ENCODE results near the gene TMPRSS3.

The TMPRSS3 gene

DNA sequence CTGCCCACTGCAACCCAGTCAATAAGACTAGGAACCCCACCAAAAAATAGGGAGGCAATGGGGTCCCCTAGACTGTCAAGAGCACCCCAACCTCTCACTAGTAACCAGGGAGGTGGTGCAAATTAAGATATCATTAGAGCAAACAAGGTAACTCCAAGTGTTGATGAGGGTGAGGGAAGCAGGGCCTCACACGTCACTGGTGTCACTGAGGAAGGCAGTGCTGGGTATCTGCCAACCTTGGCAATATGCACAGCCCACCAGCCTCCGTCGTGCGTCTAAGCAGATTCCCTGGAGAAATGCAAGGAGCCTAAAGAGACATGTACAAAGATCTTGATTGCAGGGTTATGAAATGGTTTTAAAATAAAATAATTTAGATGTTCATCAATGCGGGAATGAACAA is 11.6 kb upstream of the TMPRSS3 start:
- DNase-seq (ENCODE audit: low spot score) = no peak

DNA sequence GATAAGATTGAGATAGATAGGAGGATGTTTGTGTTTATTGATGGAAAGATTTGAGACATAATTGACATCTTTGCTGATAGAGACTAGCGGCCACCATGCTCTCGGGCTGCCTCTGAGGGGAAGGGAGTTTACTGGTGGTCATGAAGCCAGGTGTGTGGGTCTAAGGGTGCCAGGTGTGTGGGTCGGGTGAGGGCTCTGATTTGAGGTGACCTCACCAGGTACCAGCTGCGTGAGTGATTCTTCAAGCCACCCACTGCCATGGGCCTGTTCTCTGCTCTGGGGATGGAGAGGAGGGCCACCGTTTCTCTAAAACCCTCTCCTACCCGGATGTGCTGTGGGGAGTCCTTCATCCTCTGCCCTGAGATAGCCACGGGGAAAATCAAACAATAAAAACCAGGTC is 11.0 kb upstream of the TMPRSS3 start:
- no peak for DNase-seq (ENCODE audit: low spot score)

DNA sequence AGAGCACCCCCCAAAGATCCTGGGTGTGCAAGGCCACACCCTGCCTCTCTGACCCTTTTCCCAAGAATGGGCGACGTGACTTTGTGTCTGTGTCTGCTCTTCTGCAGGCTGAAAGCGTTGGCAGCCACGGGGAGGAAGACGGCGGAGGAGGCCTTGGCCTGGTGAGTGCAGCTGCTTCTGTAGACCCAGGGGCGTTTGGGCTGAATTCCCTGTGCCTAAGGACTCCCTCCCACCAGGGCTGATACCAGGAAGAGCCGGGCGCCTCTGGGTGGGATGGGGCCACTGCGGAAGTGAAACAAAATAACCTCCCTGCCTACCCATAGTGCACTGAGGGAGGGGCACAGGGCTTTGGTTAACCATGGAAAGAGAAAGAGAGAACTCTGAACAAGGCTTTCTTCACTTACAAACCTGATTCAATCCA is 10.4 kb upstream of the TMPRSS3 start:
- DNase-seq (ENCODE audit: low spot score) = no peak

DNA sequence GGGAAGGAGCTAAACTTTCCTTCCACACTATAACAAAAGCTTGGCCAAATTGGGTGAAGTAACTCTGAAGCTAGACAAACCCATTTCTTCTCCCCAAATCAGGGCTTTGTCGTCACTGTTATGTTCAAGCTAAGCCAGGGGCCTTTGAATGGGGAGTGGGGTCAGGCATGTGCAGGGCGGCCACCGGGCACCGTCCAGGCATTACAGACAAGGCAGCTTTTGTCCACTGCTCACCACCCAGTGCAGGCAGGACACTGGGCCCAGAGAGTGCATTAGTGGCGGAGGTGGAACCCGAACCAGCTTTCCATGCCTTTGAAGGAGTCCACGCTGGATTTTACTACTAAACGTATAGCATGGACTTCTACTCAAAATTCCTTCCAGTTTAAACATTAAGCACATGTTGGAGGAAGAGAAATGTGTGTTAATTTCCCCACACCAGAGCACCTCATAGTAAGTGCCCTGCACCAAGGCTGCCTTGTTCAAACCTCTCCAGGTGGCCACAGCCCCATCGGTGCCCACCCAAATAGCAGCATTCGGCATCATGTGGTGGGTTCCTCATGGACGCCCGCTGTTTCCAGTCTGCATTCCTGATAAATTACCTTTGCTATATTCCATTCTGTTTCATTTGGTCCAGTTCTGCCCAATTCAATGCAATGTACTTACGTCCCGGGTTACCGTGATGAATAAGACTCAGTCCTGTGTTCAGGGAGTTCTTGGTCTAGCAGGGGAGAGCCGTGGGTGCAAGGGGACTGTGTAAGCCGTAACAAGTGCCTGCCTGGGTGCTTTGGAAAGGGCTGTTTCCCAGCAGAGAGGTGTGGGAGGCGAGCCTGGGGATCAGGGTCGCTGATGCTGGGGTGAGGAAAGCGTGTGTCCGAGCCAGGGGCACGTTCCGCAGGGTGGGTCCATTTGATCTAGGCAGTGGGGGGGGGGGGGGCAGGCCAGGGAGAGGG is 9.5 kb upstream of the TMPRSS3 start:
- DNase-seq (ENCODE audit: low spot score) = no peak

DNA sequence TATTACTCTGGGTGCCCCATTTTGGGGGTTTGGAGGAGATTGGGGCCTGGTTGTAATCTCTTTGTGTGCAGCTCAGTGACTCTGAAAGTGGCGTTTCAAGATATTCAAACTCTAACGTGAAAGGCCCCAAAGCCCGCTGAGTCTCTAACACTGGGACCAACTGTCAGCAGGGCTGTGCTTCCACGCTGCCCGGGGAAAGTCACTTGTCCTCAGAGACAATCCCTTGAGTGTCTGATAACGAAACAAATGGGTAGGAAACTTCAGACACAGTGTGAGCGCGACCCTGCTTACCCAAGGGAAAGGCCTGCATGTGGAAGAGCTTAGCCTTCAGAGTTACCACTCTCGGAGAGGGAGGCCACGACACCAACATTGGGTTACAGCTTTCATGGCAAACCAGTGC is 8.7 kb upstream of the TMPRSS3 start:
- DNase-seq (ENCODE audit: low spot score) = no peak

DNA sequence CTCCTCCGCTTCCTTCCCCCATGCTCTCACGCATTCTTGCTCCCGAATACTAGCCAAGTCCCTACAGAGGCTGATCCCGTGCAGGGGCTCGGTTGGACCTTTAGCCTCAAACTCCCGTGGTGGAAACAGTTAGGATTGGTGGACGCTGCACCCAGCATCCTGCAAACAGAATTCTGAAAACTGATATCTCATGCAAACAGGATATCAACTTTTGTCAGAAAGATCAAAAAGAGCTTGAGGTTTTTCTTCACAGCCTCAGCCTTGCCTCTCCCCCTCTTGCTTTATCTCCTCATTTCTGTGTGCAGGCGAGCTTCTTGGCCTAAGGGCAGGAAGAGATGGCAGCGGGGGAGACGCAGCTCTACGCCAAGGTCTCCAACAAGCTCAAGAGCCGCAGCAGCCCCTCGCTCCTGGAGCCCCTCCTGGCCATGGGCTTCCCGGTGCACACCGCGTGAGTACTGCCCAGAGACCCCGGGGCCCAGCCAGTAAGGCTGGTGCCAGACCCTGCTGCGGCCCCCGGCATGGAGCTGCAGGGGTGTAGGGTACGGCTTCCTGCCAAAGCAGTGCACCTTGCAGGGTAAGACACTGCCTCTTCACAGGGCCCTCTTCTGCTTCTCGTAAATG is 7.9 kb upstream of the TMPRSS3 start, which contains the start of gene UBASH3A:
TSS of gene UBASH3A (plus strand) at position 292 of the 621 bp plus-strand sequence. CDS start at position 336, 44 bp downstream.
- DNase-seq (ENCODE audit: low spot score) = no peak

DNA sequence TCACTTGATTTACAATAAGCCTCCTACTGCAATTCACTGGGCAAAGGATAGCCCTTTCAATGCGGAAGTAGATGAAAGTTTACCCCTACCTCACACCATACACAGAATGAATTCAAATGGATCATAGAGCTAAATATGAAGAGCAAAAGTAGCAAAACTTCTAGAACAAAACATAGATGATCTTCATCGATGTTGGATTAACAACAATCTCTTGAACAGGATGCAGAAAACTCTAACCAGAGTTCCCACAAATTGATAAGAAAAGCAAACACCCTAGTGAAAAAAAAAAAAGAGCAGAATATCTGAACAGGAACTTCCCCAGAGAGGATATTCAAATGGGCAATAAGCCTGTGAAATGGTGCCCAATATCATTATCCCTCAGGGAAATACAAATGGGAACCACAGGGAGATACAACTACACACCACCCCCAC is 6.0 kb upstream of the TMPRSS3 start:
- DNase-seq (ENCODE audit: low spot score) = no peak

DNA sequence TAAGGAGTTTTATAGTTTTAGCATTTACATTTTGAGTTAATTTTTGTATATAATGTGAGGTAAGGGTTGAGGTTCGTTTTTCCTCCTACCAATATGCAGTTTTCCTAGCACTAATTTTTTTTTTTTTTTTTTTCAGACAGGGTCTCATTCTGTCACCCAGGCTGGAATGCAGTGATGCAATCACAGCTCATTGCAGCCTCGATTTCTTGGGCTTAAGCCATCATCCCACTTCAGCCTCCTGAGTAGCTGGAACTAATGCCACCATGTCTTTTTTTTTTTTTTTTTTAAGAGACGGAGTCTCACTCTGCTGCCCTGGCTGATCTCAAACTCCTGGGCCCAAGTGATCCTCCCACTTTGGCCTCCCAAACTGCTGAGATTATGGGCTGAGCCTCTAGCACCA is 5.3 kb upstream of the TMPRSS3 start:
- DNase-seq (ENCODE audit: low spot score) = no peak

DNA sequence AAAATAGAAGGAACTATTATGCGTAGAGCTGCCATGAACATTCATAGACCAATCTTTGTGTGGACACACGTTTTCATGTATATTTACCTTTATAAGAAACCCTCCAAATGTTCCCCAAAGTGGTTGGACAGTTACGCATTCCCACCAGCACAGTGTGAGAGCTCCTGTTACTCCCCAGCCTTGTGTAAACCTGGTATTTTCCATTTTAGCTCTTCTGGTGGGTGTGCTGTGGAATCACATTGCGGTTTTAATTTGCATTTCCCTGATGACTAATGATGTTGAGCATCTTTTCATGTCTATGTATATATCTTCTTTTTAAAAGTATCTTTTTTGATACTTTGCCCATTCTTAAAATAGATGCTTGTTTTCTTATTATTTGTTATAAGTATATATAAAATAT is 4.7 kb upstream of the TMPRSS3 start:
- DNase-seq (ENCODE audit: low spot score) = no peak

DNA sequence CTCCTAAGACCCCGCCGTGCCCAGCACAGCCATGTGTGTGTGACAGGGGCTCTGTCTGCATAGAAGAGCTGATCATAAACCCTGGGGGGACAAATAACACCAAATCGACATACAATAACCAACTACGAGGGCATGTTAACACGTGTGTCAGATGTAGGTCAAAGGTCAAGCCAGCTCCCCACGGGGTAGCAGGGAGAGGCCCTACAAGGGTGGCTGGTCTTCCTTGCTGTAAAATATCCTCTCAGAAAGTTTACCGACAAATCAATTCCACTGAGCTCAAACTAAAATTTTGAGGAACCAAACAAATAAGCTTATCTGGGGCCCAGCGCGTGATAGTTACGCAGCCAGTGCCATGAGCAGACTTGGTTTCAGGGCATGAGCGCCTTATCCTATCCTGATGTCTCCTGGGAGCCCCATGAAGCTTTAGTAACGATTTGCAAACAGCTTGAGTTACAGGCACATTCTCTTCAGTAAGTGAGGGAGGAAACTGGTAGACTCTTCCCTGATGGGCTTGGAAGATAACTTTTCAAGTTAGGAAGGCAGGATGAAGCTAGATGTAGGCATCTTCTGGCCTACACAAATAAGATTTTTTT is 2.7 kb upstream of the TMPRSS3 start:
- DNase-seq (ENCODE audit: low spot score) = no peak

DNA sequence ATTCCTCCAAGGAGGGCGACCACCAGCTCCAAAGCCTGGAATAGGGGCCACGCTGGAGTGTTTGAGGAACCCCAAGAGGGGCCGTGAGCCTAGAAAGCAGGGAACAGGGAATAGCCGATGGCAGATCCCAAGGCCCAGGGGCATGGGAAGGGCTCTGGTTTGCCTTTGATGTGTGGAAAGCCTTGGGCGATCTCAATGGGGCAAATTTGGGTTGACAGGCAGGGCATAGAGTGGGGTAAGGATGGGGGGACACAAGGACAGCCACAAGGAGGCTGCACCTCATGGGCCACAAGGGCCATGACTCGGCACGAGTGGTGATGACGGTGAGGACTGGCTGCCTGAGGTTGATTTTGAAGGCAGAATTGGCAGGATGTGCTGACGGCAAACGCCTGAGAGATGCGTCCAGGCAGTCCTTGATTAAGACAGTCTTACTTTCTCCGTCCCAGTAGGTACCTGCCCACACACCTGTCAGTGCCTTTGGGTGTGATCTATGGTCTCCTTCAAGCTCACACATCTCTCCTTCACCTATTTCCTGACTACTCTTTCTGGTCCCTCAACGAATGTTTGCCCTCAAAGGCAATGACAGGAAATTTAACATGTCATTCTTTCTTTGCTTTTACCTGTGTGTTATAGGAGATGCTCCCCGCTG is 2.0 kb upstream of the TMPRSS3 start:
- no peak for DNase-seq (ENCODE audit: low spot score)

DNA sequence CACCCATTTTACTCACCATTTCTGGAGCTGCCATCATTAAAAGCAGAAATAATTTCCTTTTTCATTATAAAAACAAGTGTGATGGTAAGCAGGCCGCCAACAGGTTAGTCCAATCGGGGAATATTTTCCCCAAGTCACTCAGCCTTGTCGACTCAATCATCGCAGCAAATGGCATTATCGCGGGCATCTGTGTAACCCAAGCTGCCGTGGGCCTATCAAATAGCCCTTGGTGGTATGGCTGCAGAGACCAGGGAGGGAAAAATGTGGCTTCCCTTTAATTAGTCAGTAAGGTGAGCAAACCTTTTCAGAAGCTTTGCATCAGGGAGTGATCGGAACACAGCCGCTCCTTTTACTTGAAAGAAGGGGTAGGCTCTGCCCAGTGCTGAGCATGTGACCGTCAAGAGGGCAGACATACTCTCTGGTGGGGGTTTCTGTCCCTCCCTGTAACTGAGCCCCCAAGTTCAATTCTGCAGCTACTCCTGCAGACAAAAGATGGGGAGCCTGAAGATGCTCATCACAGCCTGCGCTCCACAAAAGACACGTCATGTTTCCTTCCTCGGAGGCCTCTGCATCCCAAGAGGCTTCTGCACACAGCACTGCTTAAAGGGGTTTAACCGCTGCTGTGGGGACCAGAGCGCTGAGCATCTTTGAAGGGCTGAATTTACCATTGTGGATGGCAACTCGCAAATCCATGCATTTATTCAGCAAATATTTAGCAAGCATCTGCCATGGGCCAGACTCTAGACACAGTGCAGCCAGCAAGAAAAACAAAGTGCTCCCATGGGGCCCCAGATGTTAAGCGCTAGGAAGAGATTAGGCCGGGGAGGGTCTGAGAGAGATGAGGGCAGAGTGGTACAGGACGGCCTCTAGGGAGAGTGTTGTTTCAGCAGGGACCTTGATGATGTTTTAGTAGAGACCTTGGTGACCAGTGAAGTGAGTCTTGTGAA is 1.2 kb upstream of the TMPRSS3 start:
- DNase-seq (ENCODE audit: low spot score) = no peak

DNA sequence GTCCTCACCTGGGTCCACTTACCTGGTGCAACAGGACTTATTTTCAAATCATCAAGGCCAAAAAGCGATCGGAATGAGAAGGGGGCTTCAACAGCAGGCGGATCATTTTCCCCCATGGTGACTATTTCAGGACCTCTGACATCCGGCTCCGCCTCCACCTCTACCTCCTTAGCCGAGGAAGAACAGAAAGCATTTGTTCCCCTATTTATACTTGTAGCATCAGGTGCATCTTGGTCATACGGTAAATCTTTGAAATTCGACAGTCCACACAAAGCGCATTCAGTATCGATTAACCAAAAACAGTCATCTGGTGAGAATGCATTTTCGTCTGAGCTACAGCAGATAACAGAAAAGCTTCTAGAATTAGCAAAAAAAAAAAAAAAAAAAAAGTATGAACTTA is 550 bp downstream of the TMPRSS3 start:
- no peak for DNase-seq (ENCODE audit: low spot score)

DNA sequence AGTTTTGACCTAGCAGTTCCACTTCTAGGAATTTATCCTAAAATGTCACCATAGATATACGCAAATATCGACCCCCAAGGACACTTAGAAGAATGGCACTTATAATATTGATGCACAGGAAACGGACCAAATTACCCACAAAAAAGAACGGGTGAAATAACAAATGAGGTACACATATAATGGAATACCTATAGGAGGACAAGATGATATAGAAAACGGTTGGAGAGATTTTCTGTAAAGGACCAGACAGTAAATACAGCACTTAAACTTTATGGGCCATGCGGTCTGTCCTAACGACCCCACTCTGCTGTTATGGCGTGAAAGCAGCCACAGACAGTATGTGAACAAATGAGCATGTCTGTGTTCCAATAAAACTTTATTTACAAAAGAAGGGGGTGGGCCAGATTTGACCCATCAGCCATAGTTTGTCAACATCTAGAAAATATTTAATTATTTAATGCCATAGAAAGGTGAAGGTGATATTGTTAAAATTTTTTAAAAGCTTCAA is 2.4 kb downstream of the TMPRSS3 start:
- no peak for DNase-seq (ENCODE audit: low spot score)

DNA sequence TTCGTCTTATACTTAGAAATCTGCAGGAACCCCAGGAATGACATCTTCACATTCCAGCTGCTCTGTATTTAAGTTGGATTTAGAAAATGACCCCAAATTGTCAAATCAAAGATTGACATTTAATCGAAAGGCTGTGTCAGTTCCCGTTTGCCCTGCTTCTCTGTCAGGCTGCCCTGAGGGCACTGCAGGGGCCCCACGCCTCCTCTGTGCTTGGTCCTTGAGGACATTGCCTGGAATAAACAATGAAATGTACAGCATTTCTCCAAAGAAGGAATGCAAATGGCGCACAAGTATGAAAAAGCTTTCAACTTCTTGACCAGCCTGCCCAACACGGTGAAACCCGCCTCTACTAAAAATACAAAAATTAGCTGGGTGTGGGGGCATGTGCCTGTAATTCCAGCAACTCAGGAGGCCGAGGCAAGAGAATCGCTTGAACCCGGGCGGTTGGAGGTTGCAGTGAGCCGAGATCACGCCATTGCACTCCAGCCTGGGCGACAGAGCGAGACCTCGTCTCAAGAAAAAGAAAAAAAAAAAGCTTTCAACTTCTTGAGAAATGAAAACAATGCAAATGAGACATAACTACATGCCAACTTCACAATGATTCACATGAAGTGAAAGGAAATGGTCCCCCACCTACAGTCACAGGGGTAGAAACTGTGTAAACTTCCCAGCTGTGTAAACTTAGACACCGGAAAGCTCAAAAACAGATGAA is 3.0 kb downstream of the TMPRSS3 start:
- DNase-seq (ENCODE audit: low spot score) = no peak

DNA sequence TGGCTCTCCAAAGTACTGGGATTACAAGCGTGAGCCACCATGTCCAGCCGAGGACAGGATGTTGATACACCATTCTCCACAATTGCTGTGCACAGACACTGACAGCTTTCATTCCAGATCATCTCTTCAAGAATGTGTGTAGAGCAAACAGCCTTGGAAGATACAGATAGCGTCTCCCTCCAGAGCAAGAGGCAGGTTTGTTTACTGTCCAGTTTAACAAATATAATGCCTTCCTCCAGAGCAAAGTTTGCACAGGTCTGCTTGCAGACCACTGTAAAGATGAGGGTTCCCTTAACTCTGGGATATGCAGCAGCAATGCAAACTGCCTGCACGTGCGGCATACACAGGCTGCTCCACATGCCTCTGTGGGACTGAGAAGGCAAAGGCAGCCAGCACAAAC is 4.6 kb downstream of the TMPRSS3 start:
- no peak for DNase-seq (ENCODE audit: low spot score)

DNA sequence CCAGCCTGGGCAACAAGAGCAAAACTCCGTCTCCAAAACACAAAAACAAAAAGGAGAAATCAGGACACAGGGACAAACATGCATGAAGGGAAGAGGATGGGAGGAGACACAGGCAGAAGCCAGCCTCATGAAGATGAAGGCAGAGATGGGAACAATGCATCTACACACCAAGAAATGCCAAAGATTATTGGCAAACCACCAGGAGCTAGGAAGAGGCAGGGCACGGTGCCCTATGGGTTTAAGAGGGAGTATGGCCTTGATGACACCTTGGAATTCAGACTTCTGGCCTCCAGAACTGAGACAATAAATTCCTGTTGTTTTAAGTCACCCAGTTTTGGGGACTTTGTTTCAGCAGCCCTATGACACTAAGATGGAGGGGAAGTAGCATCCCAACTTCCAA is 5.2 kb downstream of the TMPRSS3 start:
- no peak for DNase-seq (ENCODE audit: low spot score)

DNA sequence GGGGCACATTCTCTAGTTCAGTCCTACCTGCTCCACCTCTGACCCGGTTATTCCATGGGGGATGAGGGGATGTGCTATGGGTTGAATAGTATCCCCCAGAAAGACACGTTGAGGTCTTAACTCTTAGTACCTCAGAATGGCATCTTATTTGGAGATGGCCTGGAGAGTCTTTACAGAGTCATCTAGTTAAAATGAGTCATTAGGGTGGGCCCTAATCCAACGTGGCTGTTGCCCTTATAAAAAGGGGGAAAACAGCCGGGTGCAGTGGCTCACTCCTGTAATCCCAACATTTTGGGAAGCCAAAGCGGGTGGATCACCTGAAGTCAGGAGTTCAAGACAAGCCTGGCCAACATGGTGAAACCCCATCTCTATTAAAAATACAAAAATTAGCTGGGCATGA is 5.7 kb downstream of the TMPRSS3 start:
- no peak for DNase-seq (ENCODE audit: low spot score)

DNA sequence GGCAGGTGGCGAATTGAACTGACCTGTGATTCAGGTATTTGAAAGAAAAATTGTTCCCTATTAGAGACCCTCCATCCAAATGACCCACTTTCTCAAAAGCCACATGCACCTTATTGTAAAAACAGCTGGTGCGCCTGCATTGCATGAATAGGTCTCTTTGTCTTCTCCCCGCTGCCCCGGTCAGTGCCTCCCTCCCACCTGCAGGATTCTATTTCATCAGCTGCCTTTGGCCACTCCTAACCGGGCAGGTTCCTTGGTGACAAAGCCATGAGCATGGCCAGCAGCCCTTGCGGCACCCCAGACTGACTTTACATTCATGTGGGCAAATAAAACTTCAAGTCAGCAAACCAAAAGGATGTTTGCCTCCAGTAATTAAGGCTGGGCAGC is 6.4 kb downstream of the TMPRSS3 start:
- DNase-seq (ENCODE audit: low spot score) = no peak

DNA sequence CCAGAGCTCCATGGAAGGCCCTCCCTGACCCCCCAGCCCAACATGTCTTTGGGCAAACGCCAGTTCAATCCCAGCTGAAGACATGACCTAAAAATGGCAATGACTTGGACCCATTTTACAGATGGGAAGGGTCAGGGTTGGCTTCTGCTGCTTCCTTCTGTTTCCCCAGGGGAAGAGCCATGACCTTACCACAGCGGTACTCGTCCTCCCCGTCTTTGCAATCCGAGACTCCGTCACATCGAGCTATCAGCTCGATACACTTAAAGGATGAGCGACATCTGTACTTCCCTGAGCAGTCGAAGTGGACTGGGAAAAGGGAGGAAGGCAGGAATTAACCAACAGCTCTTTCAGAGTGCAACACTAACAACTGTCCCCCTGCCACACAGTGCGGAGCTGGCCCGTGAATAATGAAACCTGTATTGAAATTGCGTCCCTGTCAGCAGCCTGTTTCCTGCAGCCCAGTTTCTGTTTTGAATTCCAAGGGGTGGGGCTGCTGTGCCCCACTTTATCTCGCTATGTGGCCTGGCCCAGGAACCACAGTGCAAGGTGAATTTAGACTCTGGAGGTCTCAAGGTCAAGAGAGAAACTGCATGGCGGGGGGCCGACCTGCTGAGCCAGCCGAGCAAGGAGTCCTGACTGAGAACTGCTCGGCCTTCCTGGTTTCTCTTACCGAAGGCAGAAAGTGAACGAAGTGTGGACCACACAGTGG is 7.0 kb downstream of the TMPRSS3 start:
- no peak for DNase-seq (ENCODE audit: low spot score)

Measured in ecto neural progenitor cell (in vitro differentiated cells).